Measurements from ENCODE around the gene CAMK1D.

Gene CAMK1D

GRCh38 chr10:12812571-12812970 lies 463.2 kb downstream of the CAMK1D start:
- Histone ChIP-seq H3K27me3 (ENCODE audit: insufficient read depth, low read depth, severe bottlenecking) (no peaks in the 10 kb centered on the region), H3K9me3 (ENCODE audit: severe bottlenecking) (no peaks in the 10 kb centered on the region), H3K4me3 (ENCODE audit: low read depth, low read length) (no peak overlapping the region), H3K36me3 (no peaks in the 10 kb centered on the region), H3K27ac (no peak overlapping the region)
- DNase-seq: no peak
- TF ChIP-seq, protein P1, sequence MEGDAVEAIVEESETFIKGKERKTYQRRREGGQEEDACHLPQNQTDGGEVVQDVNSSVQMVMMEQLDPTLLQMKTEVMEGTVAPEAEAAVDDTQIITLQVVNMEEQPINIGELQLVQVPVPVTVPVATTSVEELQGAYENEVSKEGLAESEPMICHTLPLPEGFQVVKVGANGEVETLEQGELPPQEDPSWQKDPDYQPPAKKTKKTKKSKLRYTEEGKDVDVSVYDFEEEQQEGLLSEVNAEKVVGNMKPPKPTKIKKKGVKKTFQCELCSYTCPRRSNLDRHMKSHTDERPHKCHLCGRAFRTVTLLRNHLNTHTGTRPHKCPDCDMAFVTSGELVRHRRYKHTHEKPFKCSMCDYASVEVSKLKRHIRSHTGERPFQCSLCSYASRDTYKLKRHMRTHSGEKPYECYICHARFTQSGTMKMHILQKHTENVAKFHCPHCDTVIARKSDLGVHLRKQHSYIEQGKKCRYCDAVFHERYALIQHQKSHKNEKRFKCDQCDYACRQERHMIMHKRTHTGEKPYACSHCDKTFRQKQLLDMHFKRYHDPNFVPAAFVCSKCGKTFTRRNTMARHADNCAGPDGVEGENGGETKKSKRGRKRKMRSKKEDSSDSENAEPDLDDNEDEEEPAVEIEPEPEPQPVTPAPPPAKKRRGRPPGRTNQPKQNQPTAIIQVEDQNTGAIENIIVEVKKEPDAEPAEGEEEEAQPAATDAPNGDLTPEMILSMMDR (IDR thresholded peaks at IDR 0.05; ENCODE audit: low read depth, low read length): no peak

- no peak for DNase-seq
- no peak overlapping the region for H3K4me3 ChIP-seq (ENCODE audit: low read depth, low read length)
These were observed 464.8 kb downstream of the CAMK1D start for GRCh38 chr10:12814166-12814565.

DNA sequence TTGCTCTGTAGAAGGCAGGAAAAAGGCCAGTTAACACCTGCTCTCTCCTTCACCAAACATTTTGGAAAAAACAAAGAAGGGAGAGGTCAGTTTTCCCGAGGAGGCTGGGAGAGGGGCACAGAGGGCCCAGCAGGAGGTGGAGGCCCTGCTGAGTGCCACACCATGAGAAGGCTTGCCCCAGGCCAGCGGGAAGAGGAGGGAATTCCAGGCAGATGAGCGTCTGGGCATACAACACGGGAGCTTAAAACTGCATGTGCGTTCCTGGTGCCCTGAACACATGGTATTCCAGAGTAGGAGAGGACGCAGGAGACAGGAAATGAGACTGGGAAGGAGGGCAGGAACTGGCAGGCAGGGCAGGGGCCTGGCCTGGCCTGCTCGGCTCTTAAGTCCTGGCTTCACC lies 469.7 kb downstream of the CAMK1D start:
- DNase-seq: no peak
- Histone ChIP-seq H3K4me3 (ENCODE audit: low read depth, low read length) (no peak overlapping the region), H3K9me3 (ENCODE audit: severe bottlenecking) (no peaks in the 10 kb centered on the region), H3K27ac (no peak overlapping the region), H3K36me3 (no peaks in the 10 kb centered on the region), H3K27me3 (ENCODE audit: insufficient read depth, low read depth, severe bottlenecking) (no peaks in the 10 kb centered on the region)
- TF ChIP-seq, protein P1 (IDR thresholded peaks at IDR 0.05; ENCODE audit: low read depth, low read length): no peak

More at GRCh38 chr10:12814166-12814565, 464.8 kb downstream of the CAMK1D start:
- Histone ChIP-seq H3K27me3 (ENCODE audit: insufficient read depth, low read depth, severe bottlenecking) (no peaks in the 10 kb centered on the region), H3K36me3 (no peaks in the 10 kb centered on the region), H3K9me3 (ENCODE audit: severe bottlenecking) (no peaks in the 10 kb centered on the region), H3K27ac (no peak overlapping the region)
- TF ChIP-seq, protein P1 (IDR thresholded peaks at IDR 0.05; ENCODE audit: low read depth, low read length): no peak

DNA sequence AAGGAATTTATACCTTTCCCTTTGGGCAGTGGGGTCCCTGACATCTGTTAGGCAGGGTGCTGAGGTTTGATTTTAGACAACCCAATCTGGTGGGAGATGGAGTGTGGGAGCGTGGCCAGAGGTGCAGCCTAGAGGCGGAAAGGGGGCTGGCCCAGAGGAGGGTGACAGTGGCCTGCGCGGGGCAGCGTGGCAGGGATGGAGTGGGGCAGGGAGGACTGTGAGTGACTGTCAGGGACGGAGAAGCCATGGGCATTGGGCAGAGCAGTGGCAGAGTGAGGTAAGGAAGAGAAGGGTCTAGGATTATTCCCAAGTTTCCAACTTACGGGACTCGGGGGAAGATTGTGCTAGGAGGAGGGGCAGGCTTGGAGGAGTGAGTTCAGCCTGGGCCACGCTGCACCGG lies 470.3 kb downstream of the CAMK1D start:
- Histone ChIP-seq H3K4me3 (ENCODE audit: low read depth, low read length) (no peak overlapping the region), H3K36me3 (no peaks in the 10 kb centered on the region), H3K27ac (no peak overlapping the region), H3K9me3 (ENCODE audit: severe bottlenecking) (no peaks in the 10 kb centered on the region), H3K27me3 (ENCODE audit: insufficient read depth, low read depth, severe bottlenecking) (no peaks in the 10 kb centered on the region)
- TF ChIP-seq, protein P1 (IDR thresholded peaks at IDR 0.05; ENCODE audit: low read depth, low read length): no peak
- DNase-seq: no peak

DNA sequence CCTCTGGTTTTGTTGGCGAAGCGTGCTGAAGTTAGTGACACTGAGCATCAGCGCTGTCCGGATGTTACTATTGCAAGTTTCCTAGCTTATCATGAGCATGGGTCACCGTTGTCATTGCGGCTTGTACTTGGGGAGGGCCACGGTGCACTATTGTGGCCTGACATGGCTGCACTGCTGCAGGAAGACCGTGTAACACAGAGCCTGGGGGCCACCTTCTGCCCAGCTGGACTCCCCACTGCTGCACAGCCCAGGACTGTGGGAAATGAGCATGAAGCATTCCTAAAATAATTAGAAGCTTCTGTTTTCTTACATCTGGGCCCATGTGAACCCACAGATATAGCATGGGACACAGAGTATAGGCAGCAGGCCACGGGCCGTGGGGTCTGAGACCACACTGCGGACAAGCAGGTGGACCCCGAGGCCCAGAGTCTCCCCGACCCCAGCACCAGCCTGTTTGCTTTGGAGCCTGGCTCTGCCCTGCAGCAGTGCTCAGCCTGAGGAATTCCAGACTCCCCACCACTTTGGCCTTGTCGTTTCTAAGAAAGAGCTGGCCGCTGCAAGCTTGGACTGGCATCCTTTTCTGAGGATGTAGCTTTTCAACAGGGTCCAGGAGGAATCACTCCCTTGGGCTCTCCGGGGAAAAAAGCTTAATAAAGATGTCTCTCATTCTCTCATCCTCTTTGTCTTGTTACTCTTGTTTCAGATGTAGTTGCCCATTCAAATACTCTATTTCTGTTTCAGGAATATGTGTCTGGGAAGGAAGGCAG lies 473.0 kb downstream of the CAMK1D start:
- Histone ChIP-seq H3K27me3 (ENCODE audit: insufficient read depth, low read depth, severe bottlenecking) (no peaks in the 10 kb centered on the region), H3K9me3 (ENCODE audit: severe bottlenecking) (no peaks in the 10 kb centered on the region), H3K36me3 (no peaks in the 10 kb centered on the region), H3K4me3 (ENCODE audit: low read depth, low read length) (no peak overlapping the region), H3K27ac (no peak overlapping the region)
- TF ChIP-seq, protein P1 (IDR thresholded peaks at IDR 0.05; ENCODE audit: low read depth, low read length): no peak
- DNase-seq: no peak

GRCh38 chr10:12822893-12823170 lies 473.5 kb downstream of the CAMK1D start:
- Histone ChIP-seq H3K4me3 (ENCODE audit: low read depth, low read length) (no peak overlapping the region), H3K9me3 (ENCODE audit: severe bottlenecking) (no peaks in the 10 kb centered on the region), H3K27ac (no peak overlapping the region), H3K36me3 (no peaks in the 10 kb centered on the region), H3K27me3 (ENCODE audit: insufficient read depth, low read depth, severe bottlenecking) (no peaks in the 10 kb centered on the region)
- TF ChIP-seq, protein P1 (IDR thresholded peaks at IDR 0.05; ENCODE audit: low read depth, low read length): no peak
- DNase-seq: no peak

Measured in WERI-Rb-1 (cell line).